ENCODE data around the gene LCP2. TPM values are rescaled to one million over a fixed set of nuclear protein-coding genes. Genes with fewer than 3 reads are reported as not detected.
A peak's percentile ranks its signal among the peaks of the same experiment; 100 is the strongest.

LCP2 gene
- total RNA-seq, 1 donor from 2014 or later: 0.09 TPM

- Histone ChIP-seq H3K27me3 (ENCODE audit: insufficient read depth, low read length) (peaks cover 2% of the 10 kb centered on the region), H3K9me3 (ENCODE audit: insufficient read depth, low read depth, low read length) (no peaks in the 10 kb centered on the region), H3K9ac (ENCODE audit: low read length) (no peak overlapping the region), H3K4me2 (ENCODE audit: low read length) (no peak overlapping the region), H3K4me3 (ENCODE audit: insufficient read depth, low read depth, low read length) (no peak overlapping the region), H2AFZ (ENCODE audit: low read depth, low read length) (no peak overlapping the region), H3K36me3 (ENCODE audit: insufficient read depth, low read length) (no peaks in the 10 kb centered on the region), H3K27ac (ENCODE audit: low read depth, low read length) (no peak overlapping the region), H3K79me2 (ENCODE audit: insufficient read depth, low read length) (no peaks in the 10 kb centered on the region), H4K20me1 (ENCODE audit: insufficient read depth, low read length) (no peaks in the 10 kb centered on the region), H3K4me1 (ENCODE audit: insufficient read depth, low read length) (no peaks in the 10 kb centered on the region)
- no peaks in the 10 kb centered on the region for H3K9me3 Mint-ChIP-seq (ENCODE audit: unreplicated experiment)
- H3K27me3 Mint-ChIP-seq (ENCODE audit: low read depth, unreplicated experiment): peaks cover 5% of the 10 kb centered on the region
- TF ChIP-seq, protein P1, sequence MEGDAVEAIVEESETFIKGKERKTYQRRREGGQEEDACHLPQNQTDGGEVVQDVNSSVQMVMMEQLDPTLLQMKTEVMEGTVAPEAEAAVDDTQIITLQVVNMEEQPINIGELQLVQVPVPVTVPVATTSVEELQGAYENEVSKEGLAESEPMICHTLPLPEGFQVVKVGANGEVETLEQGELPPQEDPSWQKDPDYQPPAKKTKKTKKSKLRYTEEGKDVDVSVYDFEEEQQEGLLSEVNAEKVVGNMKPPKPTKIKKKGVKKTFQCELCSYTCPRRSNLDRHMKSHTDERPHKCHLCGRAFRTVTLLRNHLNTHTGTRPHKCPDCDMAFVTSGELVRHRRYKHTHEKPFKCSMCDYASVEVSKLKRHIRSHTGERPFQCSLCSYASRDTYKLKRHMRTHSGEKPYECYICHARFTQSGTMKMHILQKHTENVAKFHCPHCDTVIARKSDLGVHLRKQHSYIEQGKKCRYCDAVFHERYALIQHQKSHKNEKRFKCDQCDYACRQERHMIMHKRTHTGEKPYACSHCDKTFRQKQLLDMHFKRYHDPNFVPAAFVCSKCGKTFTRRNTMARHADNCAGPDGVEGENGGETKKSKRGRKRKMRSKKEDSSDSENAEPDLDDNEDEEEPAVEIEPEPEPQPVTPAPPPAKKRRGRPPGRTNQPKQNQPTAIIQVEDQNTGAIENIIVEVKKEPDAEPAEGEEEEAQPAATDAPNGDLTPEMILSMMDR (IDR thresholded peaks at IDR 0.05; ENCODE audit: insufficient read depth, low read depth, low read length): no peak
- TF ChIP-seq EZH2 (IDR thresholded peaks at IDR 0.05; ENCODE audit: insufficient read depth, low read length): no peak
- DNase-seq (ENCODE audit: low read depth): no peak
- peaks cover 29% of the 10 kb centered on the region for H3K4me1 Mint-ChIP-seq (ENCODE audit: low read depth, unreplicated experiment)
- no peak overlapping the region for H3K4me3 Mint-ChIP-seq (ENCODE audit: unreplicated experiment)
- peak overlapping the region; percentile 51 for H3K27ac Mint-ChIP-seq (ENCODE audit: unreplicated experiment)
- H3K36me3 Mint-ChIP-seq (ENCODE audit: low read depth, unreplicated experiment): peaks cover 2% of the 10 kb centered on the region
- no peak for FAIRE-seq
Measured at GRCh38 chr5:170313816-170314215, 16.2 kb upstream of the LCP2 start.

GRCh38 chr5:170313344-170313743, 15.8 kb upstream of the LCP2 start:
- H2AFZ ChIP-seq (ENCODE audit: low read depth, low read length): no peak overlapping the region

GRCh38 chr5:170312666-170313065, 15.1 kb upstream of the LCP2 start:
- Histone ChIP-seq H3K4me2 (ENCODE audit: low read length) (no peak overlapping the region), H3K9me3 (ENCODE audit: insufficient read depth, low read depth, low read length) (no peaks in the 10 kb centered on the region), H3K4me1 (ENCODE audit: insufficient read depth, low read length) (no peaks in the 10 kb centered on the region), H3K27me3 (ENCODE audit: insufficient read depth, low read length) (peaks cover 2% of the 10 kb centered on the region), H3K9ac (ENCODE audit: low read length) (no peak overlapping the region), H2AFZ (ENCODE audit: low read depth, low read length) (no peak overlapping the region), H4K20me1 (ENCODE audit: insufficient read depth, low read length) (no peaks in the 10 kb centered on the region), H3K79me2 (ENCODE audit: insufficient read depth, low read length) (no peaks in the 10 kb centered on the region), H3K27ac (ENCODE audit: low read depth, low read length) (no peak overlapping the region), H3K36me3 (ENCODE audit: insufficient read depth, low read length) (no peaks in the 10 kb centered on the region), H3K4me3 (ENCODE audit: insufficient read depth, low read depth, low read length) (no peak overlapping the region)
- peaks cover 4% of the 10 kb centered on the region for H3K27me3 Mint-ChIP-seq (ENCODE audit: low read depth, unreplicated experiment)
- peaks cover 2% of the 10 kb centered on the region for H3K36me3 Mint-ChIP-seq (ENCODE audit: low read depth, unreplicated experiment)
- DNase-seq (ENCODE audit: low read depth): peak; percentile 24
- no peak for TF ChIP-seq EZH2 (IDR thresholded peaks at IDR 0.05; ENCODE audit: insufficient read depth, low read length)
- TF ChIP-seq, protein P1 (IDR thresholded peaks at IDR 0.05; ENCODE audit: insufficient read depth, low read depth, low read length): no peak
- no peak overlapping the region for H3K4me3 Mint-ChIP-seq (ENCODE audit: unreplicated experiment)
- peak overlapping the region; percentile 83 for H3K27ac Mint-ChIP-seq (ENCODE audit: unreplicated experiment)
- no peaks in the 10 kb centered on the region for H3K9me3 Mint-ChIP-seq (ENCODE audit: unreplicated experiment)
- H3K4me1 Mint-ChIP-seq (ENCODE audit: low read depth, unreplicated experiment): peaks cover 29% of the 10 kb centered on the region
- no peak for FAIRE-seq

More at GRCh38 chr5:170313344-170313743, 15.8 kb upstream of the LCP2 start:
- no peaks in the 10 kb centered on the region for H3K4me1 ChIP-seq (ENCODE audit: insufficient read depth, low read length)
- no peaks in the 10 kb centered on the region for H3K9me3 Mint-ChIP-seq (ENCODE audit: unreplicated experiment)
- peaks cover 4% of the 10 kb centered on the region for H3K27me3 Mint-ChIP-seq (ENCODE audit: low read depth, unreplicated experiment)
- H4K20me1 ChIP-seq (ENCODE audit: insufficient read depth, low read length): no peaks in the 10 kb centered on the region
- peak overlapping the region; percentile 83 for H3K27ac Mint-ChIP-seq (ENCODE audit: unreplicated experiment)
- no peaks in the 10 kb centered on the region for H3K79me2 ChIP-seq (ENCODE audit: insufficient read depth, low read length)
- H3K9me3 ChIP-seq (ENCODE audit: insufficient read depth, low read depth, low read length): no peaks in the 10 kb centered on the region
- H3K36me3 ChIP-seq (ENCODE audit: insufficient read depth, low read length): no peaks in the 10 kb centered on the region
- H3K27ac ChIP-seq (ENCODE audit: low read depth, low read length): no peak overlapping the region
- H3K4me1 Mint-ChIP-seq (ENCODE audit: low read depth, unreplicated experiment): peaks cover 29% of the 10 kb centered on the region
- FAIRE-seq (no peak), DNase-seq (ENCODE audit: low read depth) (no peak)
- TF ChIP-seq, protein P1 (IDR thresholded peaks at IDR 0.05; ENCODE audit: insufficient read depth, low read depth, low read length): no peak
- no peak for TF ChIP-seq EZH2 (IDR thresholded peaks at IDR 0.05; ENCODE audit: insufficient read depth, low read length)
- H3K27me3 ChIP-seq (ENCODE audit: insufficient read depth, low read length): peaks cover 2% of the 10 kb centered on the region
- no peak overlapping the region for H3K4me2 ChIP-seq (ENCODE audit: low read length)
- no peak overlapping the region for H3K9ac ChIP-seq (ENCODE audit: low read length)
- no peak overlapping the region for H3K4me3 ChIP-seq (ENCODE audit: insufficient read depth, low read depth, low read length)
- H3K4me3 Mint-ChIP-seq (ENCODE audit: unreplicated experiment): no peak overlapping the region
- H3K36me3 Mint-ChIP-seq (ENCODE audit: low read depth, unreplicated experiment): peaks cover 2% of the 10 kb centered on the region
